Nephron progenitor cell (in vitro differentiated cells): ENCODE measurements around the gene NISCH.
A peak's percentile ranks its signal among the peaks of the same experiment; 100 is the strongest.

Source experiments
- DNase-seq: peaks from one replicate; pipeline ENCODE4 v3.0.0; 2021
- H3K27ac Mint-ChIP-seq: 2 replicates; pipeline ENCODE4 v1.8.0; 2021; ENCODE audit warnings: mild to moderate bottlenecking, moderate library complexity, mixed read lengths
- H3K27me3 Mint-ChIP-seq: 2 replicates; pipeline ENCODE4 v1.8.0; 2021; ENCODE audit warnings: mild to moderate bottlenecking, low read depth, mixed read lengths; ENCODE audit not compliant: poor library complexity
- H3K36me3 Mint-ChIP-seq: 2 replicates; pipeline ENCODE4 v1.8.0; 2021; ENCODE audit warnings: low read depth, mixed read lengths
- H3K4me1 Mint-ChIP-seq: 2 replicates; pipeline ENCODE4 v1.8.0; 2021; ENCODE audit warnings: mixed read lengths
- H3K4me3 Mint-ChIP-seq: 2 replicates; pipeline ENCODE4 v1.8.0; 2021; ENCODE audit warnings: mild to moderate bottlenecking, moderate library complexity, mixed read lengths
- H3K9me3 Mint-ChIP-seq: 2 replicates; pipeline ENCODE4 v1.8.0; 2021; ENCODE audit warnings: mild to moderate bottlenecking, moderate library complexity, mixed read lengths
- CTCF ChIP-seq: fragments of 200-600 bp; sonication (generic); IDR thresholded peaks from 2 replicates; pipeline ENCODE4 v1.5.0; 2021; ENCODE audit warnings: antibody characterized with exemption

NISCH gene

DNA sequence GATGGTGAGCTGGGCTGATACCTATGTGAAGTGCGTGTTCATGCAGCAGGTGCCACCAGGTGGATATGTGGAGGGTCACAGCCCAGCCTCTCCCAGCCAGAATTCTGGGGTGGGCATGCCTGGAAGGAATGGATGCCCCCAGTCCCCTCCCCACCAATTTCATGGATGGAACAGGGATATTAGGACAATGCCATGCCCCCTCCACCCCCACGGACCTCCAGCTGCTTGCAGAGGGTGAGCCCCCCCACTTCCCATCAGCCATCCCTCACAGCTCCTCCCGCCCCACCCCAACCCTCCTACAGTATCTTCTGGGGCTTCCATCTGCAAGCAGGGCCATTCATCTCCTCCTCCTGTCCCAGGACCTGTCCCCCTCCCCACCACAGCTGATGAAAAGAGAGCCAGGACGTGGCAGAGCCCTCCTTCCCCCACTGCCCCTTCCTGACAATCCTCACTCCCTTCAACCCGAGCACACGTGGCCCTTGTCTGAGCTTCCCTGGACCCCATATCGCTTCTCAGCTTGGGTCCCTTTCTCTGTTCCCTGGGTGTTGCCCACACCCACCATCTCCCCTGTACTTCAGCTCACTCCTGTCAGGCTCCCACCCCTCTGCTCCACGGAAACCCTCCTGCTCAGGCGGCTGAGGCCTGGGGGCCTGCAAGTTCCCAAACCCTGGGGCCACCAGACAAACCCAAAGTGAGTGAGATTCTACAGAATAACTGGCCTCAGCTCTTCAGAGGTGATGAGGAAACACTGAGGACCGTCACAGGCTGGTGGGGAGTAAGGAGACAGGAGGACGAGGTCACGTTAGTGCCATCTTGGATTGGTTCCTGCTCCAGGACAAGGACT, 7.7 kb upstream of the NISCH start:
- Mint-ChIP-seq H3K4me1 (peaks cover 56% of the 10 kb centered on the region), H3K9me3 (no peaks in the 10 kb centered on the region), H3K27ac (no peak overlapping the region), H3K27me3 (peaks cover 9% of the 10 kb centered on the region), H3K4me3 (no peak overlapping the region), H3K36me3 (no peaks in the 10 kb centered on the region)
- DNase-seq, result no peak
- no peak for TF ChIP-seq CTCF

DNA sequence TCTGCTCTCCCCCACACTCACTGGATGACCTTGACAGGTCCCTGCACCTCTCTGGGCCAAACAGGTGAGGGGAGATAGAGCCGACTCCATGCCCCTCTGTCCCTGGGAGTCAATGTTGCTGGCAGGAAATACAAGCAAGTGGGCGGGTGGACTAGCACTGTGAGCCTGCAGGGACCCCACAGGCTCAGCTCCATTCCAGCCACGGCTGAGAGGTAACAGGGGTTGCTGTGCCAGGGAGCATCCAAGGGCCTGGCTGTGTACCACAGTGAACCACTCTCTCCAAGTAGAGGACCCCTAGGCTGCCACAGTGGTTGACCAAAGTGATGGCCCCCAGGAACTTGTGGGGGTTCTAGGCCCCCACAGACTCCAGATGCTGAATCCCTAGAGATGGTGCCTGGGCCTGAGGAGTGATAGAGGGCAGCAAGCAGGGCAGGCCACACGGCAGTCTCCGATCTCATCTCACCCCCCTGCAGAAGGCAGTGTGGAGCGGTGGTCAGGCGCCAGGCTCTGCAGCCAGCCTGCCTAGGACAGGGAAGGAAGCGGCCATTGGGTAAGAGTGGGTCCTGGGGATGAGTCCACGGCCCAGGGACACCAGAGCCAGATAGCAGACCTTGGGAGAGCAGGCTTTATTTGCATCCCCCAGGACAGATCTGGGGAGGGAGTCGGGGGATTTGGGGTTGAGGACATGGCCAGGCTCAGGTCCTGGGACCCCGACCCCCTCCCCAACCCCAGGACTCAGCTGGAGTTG, 4.7 kb upstream of the NISCH start:
- peaks cover 61% of the 10 kb centered on the region for H3K4me1 Mint-ChIP-seq
- H3K4me3 Mint-ChIP-seq, result no peak overlapping the region

GRCh38 chr3:52451237-52452083, 3.9 kb upstream of the NISCH start:
- DNase-seq, result peak; percentile 84
- Mint-ChIP-seq H3K36me3 (no peaks in the 10 kb centered on the region), H3K4me3 (no peak overlapping the region), H3K27me3 (peaks cover 6% of the 10 kb centered on the region), H3K4me1 (peaks cover 67% of the 10 kb centered on the region), H3K27ac (no peak overlapping the region), H3K9me3 (no peaks in the 10 kb centered on the region)
- TF ChIP-seq CTCF, result peak; percentile 20

More for the DNA sequence above, 4.7 kb upstream of the NISCH start:
- no peaks in the 10 kb centered on the region for H3K36me3 Mint-ChIP-seq
- no peak overlapping the region for H3K27ac Mint-ChIP-seq
- TF ChIP-seq CTCF, result no peak
- no peaks in the 10 kb centered on the region for H3K9me3 Mint-ChIP-seq
- no peak for DNase-seq
- peaks cover 7% of the 10 kb centered on the region for H3K27me3 Mint-ChIP-seq

DNA sequence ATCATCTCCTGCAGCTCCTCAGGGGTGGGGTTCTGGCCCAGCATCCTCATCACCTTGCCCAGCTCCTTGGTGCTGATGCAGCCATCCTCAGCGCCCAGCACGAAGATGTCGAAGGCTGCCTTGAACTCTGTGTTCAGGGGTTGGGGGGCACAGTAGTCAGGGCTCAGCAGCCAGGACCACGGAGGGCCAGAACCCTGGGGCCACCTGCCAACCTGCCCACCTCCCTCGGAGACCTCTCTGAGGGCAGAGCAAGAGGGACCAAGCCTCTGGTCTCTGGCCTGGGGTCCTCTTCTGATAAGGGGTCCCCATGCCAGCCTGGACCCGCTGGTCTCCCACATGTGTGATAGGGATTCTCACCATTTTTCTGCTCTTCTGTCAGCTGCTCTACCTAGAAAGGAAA, 3.3 kb upstream of the NISCH start:
- Mint-ChIP-seq H3K9me3 (no peaks in the 10 kb centered on the region), H3K4me3 (no peak overlapping the region), H3K36me3 (peaks cover 2% of the 10 kb centered on the region), H3K27ac (no peak overlapping the region), H3K4me1 (peaks cover 68% of the 10 kb centered on the region), H3K27me3 (peaks cover 6% of the 10 kb centered on the region)
- DNase-seq, result no peak
- no peak for TF ChIP-seq CTCF

GRCh38 chr3:52452570-52453221, 2.7 kb upstream of the NISCH start:
- Mint-ChIP-seq H3K27ac (no peak overlapping the region), H3K27me3 (peaks cover 6% of the 10 kb centered on the region), H3K4me1 (peaks cover 71% of the 10 kb centered on the region), H3K36me3 (peaks cover 8% of the 10 kb centered on the region), H3K4me3 (no peak overlapping the region), H3K9me3 (no peaks in the 10 kb centered on the region)
- no peak for TF ChIP-seq CTCF
- no peak for DNase-seq
